GM11168 (cell line): Measurements from ENCODE around the gene HCFC1R1.
"Not testable (repeated sequence)": the region's sequence is repeated elsewhere in the genome, so short reads cannot be mapped to it uniquely, and the experiment has no call there.

Experiments used
- in situ Hi-C: fragments of 300-500 bp; cut with MboI; formaldehyde crosslinking; loops from one replicate; pipeline ENCODE4 v1.12.0; 2022; ENCODE audit warnings: low sequenced_read_pairs; ENCODE audit not compliant: unreplicated experiment

Gene HCFC1R1

DNA sequence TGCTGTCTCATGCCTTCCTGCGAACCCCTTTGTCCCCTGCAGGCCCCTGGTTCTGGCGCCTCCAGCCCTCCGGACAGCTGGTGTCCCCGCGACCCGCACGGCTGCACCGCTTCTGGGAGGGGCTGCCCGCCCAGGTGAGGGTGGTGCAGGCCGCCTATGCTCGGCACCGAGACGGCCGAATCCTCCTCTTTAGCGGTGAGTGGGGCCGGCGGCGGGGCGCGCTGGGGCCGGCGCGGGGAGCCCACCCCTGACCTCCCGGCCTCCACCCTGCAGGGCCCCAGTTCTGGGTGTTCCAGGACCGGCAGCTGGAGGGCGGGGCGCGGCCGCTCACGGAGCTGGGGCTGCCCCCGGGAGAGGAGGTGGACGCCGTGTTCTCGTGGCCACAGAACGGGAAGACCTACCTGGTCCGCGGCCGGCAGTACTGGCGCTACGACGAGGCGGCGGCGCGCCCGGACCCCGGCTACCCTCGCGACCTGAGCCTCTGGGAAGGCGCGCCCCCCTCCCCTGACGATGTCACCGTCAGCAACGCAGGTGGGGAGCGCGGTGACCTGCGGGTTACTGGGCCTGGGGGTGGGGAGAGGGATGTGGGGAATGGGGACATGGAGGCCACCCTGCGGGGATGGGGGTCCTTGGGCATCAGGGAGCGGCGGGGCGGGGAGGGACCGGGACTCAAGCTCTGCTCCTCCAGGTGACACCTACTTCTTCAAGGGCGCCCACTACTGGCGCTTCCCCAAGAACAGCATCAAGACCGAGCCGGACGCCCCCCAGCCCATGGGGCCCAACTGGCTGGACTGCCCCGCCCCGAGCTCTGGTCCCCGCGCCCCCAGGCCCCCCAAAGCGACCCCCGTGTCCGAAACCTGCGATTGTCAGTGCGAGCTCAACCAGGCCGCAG lies 34.6 kb upstream of the HCFC1R1 start:
- in situ Hi-C loops, result no loop called here

DNA sequence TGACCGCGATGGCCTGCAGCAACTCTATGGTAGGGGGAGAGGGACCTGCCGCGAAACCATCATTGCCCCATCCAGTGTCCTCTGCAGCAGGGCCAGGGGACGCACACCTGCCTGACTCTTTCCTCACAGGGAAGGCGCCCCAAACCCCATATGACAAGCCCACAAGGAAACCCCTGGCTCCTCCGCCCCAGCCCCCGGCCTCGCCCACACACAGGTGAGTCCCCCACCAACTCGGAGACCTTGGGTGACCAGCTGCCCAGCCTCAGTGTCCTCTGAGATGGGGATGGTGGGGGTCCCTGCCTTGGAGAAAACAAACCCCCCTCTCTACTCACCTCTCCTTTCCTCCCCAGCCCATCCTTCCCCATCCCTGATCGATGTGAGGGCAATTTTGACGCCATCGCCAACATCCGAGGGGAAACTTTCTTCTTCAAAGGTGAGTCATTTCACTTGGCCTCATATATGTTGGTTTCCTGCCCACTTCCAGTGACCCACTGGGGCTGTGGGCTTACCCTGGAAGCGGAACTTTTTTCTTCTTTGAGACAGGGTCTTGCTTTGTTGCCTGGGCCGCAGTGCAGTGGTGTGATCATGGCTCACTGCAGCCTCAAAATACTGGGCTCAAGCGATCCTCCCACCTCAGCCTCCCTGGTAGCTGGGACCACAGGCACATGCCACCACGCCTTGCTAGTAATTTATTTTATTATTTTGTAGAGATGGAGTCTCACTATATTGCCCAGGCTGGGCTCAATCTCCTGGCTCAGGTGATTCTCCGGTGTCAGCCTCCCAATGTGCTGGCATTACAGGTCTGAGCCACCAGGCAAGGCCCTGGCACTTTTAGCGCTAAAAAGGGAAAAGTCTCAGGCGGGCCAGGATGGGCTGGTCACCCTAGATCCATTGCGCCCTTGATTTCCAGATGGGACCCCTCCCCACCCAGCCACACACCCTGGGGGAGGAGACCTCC lies 33.7 kb upstream of the HCFC1R1 start:
- in situ Hi-C loops, result no loop called here

DNA sequence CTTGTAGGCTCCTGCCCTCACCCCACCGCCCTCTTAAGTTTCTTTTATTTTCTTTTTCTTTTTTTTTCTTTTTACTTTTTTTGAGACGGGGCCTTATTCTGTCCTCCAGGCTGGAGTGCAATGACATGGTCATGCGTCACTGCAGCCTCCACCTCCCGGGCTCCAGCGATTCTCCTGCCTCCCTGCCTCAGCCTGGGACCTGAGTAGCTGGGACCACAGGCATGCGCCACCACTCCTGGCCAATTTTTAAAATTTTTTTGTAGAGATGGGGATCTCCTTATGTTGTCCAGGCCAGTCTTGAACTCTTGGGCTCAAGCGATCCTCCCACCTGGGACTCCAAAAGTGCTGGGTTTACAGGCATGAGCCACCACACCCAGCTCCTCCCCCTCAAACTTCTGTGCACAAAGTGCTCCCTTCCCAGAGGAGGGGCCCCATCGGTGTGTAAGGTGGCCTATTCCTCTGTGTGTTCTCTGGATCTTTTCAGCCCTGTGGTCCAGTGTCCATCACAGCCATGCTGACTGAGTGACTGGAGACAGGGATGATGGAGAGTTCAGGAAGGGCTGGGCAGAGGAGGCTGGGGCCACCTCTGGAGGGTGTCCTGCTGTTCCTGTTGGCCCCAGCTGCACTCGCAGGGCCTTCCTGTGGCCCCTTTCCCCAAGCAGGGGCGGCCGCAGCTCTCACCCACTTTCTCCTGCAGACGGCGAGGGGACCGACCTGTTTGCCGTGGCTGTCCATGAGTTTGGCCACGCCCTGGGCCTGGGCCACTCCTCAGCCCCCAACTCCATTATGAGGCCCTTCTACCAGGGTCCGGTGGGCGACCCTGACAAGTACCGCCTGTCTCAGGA lies 32.8 kb upstream of the HCFC1R1 start:
- in situ Hi-C loops, result no loop called here

DNA sequence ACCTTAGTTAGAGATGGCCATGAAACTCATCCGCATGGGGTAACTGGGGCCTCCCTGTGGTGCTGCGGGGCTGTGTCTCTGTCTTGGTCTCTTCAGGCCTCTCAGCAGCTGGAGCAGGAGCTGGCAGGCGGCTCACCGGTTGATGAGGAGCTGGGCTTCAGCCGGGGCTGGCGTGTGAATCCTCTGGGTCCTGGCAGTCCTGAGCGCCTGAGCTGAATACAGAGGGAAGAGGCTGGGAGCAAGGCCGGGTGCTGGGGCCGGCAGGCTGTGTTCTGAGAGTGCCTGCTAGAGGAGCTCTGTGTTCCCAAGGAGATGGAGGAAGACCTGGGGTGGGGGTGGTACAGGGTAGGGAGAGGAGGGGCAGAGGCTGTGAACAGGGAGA lies 32.0 kb upstream of the HCFC1R1 start:
- in situ Hi-C loops, result not testable (repeated sequence)

DNA sequence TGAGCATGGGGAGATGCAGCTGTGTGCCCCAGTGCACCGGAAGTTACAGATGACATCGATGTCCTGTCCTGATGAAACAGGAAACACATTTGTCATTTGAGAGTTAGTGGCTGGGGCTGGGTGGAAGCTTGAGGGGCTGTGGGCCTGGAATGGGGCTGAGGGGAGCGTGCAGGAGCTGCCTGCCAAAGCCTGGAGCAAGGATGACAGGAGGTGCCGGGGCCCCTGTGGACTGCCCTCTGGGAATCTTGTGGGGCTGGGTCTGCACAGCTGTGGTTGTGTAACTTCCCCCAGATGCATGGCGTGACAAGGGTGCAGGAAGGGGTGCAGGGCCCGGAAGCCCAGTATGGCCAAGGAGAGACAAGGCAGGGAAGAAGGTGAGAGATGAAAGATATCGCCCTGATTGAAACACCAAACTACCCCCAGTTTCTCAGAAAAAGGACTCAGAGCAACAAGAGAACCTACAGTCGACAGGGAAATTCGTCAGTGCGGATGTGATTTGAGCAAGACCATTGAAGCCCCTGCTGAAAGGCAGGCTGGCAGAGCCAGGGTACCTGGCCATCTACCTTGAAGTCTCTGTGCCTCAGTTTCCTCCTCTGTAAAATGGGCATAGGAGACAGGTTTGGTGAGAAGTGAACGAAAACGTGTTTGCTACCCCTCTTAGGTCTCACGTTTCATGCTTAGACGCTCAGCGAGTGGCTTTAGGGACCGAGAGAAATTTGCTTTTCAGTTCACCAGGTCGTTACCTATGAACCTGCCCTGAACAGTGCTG lies 31.4 kb upstream of the HCFC1R1 start:
- in situ Hi-C loops, result no loop called here

DNA sequence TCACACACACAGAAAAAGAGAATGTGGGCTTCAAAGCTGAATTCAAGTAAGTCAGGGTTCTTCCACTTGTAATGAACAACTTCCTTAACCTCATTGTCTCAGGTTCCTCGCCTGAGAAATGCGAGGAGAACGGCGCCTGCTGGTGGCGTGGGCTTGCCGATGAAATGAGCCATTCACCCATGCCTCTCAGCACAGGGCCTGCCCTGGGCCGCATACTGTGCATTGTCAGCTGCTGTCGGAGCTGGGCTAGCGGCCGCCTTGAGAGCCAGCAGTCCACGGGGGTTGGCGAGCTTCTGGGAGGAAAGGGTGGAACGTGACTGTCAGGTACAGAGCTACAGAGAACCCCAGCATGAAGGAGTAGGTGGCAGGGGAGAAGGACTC lies 29.6 kb upstream of the HCFC1R1 start:
- in situ Hi-C loops, result not testable (repeated sequence)

DNA sequence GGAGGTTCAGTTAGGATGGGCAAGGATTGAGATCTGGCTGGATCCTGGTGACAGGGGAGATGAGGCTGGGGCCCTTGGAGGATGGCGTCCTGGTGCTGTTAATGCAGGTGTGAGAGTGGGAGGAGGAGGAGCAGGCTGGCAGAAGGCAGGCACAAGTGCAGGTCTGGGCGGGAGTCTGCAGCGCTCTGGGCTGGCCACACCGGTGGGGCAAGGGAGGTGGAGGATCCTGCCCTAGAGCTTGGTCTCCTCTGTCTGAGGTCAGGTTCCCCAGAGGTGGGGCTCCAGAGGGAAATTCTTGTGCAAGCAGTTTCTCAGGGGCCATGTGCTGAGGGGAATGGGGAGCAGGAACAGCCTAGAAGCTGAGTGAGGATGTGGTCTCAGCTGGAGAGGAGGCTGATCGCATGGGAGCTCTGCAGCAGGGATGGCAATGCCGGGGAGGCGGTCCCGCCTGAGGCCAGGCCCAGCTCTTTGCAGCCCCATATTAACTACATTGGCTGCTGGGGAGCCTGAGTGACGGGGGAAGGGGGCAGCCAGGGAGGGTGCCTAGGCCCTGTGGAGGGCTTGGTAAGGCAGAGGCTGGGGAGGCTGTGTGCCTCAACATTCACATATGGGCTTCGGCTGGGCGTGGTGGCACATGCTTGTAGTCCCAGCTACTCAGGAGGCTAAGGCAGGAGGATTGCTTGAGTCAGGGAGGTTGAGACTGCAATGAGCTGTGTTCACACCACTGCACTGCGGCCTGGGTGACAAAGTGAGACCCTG lies 29.0 kb upstream of the HCFC1R1 start:
- in situ Hi-C loops, result not testable (repeated sequence)

DNA sequence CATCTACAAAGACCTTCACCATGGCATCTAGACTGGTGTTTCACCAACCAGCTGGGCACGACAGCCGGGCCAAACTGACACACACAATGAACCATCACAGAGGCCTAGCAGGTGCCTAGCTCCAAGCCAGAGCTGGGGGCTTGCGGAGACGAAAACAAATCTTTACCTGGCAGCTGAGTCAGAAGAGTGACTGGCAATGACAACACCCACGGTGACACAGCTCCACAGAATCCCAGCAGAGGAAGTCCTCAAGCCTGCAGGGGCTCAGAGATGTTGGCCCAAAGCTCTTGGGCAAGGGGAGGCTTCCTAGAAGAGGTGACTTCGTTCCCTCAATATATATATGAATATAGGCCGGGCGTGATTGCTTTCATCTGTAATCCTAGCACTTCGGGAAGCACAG lies 27.8 kb upstream of the HCFC1R1 start:
- in situ Hi-C loops, result no loop called here

DNA sequence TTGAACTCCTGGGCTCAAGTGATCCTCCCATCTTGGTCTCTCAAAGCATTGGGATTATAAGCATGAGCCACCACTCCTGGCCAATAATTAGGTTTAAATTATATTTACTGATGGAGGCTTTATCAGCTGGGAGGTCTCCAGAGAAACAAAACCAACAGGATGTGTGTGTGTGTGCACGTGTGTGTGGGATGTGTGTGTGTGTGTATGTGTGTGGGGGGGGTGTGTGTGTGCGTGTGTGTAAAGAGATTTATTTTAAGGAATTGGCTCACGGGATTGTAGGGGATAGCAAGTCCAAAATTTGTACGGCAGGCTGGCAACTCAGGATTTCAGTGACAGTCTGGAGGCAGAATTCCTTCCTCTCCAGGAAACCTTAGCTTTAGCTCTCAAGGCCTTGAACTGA lies 27.3 kb upstream of the HCFC1R1 start:
- in situ Hi-C loops, result no loop called here

DNA sequence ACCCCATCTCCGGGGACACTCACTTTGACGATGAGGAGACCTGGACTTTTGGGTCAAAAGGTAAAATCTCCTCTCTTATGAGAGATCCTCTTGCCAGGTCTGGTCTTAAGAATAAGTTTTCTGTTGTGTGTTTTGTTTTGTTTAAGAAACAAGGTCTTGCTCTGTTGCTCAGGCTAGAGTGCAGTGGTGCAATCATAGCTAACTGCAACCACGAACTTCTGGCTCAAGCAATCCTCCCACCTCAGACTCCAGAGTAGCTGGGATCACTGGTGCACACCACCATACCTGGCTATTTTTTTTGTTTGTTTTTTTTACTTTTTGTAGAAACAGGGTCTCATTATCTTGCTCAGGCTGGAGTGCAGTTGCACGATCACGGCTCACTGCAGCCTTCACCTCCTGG lies 26.7 kb upstream of the HCFC1R1 start:
- in situ Hi-C loops, result no loop called here

DNA sequence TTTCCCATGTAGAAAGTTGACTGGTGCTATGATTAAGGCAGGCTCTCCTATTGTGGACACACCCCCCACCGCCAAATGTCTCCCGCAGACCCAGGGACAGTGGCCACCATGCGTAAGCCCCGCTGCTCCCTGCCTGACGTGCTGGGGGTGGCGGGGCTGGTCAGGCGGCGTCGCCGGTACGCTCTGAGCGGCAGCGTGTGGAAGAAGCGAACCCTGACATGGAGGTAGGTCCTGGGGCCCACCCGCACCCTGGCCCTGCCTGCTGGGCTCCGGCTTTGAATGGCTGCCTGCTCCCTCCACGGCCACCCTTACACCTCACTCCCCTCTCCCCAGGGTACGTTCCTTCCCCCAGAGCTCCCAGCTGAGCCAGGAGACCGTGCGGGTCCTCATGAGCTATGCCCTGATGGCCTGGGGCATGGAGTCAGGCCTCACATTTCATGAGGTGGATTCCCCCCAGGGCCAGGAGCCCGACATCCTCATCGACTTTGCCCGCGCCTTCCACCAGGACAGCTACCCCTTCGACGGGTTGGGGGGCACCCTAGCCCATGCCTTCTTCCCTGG lies 26.3 kb upstream of the HCFC1R1 start:
- in situ Hi-C loops, result no loop called here

DNA sequence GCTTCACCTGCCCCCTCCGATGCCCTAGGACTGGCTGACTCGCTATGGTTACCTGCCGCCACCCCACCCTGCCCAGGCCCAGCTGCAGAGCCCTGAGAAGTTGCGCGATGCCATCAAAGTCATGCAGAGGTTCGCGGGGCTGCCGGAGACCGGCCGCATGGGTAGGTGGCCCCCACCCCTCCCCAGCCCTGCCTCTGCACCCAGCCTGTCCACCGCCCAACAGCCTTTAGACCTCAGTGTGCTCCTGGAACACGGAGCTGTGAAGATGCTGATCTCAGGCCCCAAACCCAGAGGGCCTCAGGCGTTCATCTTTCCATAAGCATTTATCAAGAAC lies 23.6 kb upstream of the HCFC1R1 start:
- in situ Hi-C loops, result no loop called here

DNA sequence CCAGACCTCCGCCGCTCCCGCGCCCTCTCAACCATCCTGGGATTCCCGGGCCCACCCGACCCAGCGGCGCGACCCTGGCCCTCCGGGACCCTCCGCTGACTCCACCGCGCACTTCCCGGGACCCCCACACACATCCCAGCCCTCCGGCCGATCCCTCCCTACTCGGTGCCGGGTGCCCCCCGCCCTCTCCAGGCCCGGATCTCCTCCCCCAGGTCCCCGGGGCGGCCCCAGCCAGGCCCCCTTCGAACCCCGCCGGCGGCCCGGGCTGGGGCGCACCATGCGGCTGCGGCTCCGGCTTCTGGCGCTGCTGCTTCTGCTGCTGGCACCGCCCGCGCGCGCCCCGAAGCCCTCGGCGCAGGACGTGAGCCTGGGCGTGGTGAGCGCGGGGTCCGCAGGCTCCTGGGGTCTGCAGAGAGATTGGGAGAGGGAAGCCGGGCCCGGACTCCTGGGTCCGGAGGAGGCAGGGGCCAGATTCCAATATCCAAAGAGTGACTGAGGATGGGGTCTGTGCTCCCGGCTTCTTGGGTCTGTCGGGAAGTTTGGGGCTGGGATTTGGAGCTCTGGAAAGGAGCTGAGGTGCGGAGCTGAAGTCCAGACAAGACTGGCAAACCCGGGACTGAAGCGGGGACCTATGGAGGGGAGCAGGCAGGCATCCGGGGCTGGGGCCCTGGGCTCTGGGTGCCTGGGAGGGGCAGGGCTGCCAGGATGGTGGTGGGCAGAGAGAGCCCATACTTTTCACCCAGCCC lies 23.1 kb upstream of the HCFC1R1 start:
- in situ Hi-C loops, result no loop called here

DNA sequence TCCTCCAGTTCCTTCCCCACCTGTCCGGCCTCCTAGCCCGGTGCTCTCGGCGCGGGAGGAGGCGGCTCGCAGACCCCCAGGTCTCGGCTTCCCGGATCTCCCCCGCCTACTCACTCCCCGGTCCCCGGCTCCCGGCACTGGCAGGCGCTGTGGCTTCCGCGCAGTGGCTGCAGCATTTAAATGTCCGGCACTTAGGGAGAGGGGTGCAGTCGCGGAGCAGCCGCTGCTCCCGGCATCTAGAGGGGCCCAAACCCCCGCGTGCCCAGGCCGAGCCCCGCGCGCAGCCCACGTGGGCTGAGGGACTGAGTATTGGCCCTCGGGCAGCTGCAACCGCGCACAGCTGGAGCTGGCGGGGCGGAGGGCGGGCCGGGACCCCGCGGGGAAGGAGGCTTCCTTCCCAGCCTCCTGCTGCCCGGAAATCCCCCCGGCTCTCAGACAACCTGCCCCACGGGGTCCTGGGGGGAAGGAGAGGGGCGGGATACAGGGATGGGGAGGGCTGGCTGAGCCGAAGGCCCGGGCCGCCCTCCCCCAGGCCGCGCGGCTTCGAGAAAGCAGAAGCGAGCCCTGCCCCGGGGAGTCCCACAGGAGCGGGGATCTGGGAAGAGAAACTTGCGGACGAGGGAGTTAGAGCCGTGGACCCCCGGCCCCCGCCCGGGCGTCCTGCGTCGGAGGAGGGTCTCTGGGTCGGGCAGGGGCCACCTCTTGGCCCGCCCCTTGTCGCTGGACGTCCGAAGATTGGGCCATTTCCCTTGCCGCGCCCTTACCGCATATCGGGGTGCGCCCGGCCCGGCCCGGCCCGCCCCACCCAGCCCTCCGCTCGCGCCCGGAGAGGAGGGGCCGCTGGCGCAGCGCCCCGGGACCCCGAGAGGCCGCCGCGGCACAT lies 22.3 kb upstream of the HCFC1R1 start, which contains the start of gene MMP25:
Gene MMP25, plus strand, starts transcription at position 804 of the 883 bp plus-strand sequence. CDS start 357 bp downstream, outside the sequence.
- in situ Hi-C loops, result no loop called here

DNA sequence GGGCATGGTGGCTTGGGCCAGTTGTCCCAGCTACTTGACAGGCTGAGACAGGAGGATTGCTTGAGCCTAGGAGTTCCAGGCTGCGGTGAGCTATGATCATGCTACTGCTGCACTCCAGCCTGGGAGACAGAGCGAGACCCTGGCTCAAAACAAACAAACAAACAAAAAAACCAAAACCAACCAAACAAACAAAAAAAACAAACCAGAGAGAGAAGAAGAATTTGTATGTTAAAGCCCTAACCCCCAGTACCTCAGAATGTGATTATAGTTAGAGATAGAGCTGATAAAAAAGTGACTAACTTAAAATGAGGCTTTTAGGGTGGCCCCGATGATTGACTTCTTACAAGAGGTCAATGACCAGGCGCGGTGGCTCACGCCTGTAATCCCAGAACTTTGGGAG lies 21.0 kb upstream of the HCFC1R1 start:
- in situ Hi-C loops, result no loop called here

DNA sequence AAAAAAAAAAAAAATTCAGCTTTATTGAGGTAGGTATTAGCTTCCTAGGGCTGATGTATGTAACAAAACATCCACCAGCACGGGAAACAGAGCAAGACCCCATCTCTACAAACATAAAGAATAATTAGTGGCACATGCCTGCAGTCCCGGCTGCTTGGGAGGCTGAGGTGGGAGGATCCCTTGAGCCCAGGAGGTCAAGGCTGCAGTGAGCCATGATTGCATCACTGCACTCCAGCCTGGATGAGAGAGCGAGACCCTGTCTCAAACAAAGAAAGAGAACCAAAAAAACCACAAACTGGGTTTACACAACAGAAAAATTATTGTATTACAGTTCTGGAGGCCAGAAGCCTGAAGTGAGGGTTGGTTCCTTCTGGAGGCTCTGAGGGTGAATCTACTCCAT lies 18.6 kb upstream of the HCFC1R1 start:
- in situ Hi-C loops, result no loop called here

DNA sequence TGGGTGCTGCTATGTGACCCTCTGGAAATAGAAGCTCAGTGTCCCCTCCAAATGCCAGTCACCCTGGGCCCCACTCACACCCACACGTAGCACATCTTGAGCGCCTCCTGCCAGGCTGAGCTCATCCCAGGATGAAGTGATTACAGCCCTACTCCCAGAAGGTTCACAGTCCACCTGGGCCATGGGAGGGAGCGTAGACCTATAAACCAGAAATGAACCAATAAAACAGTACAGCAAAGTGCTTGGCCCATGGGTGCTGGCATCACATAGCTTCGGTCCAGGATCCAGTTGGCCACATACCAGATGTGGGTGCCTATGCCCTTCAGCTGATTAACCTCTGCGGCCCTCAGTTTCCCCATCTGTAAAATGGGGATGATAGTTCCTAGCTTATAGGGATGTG lies 15.2 kb upstream of the HCFC1R1 start:
- in situ Hi-C loops, result no loop called here
